ENCODE results near the gene PROX1. TPM values are rescaled to one million over a fixed set of nuclear protein-coding genes. Genes with fewer than 3 reads are reported as not detected.

Gene PROX1
- total RNA-seq, 2 donors from 2014 or later = 59.5 to 77.9 TPM

DNA sequence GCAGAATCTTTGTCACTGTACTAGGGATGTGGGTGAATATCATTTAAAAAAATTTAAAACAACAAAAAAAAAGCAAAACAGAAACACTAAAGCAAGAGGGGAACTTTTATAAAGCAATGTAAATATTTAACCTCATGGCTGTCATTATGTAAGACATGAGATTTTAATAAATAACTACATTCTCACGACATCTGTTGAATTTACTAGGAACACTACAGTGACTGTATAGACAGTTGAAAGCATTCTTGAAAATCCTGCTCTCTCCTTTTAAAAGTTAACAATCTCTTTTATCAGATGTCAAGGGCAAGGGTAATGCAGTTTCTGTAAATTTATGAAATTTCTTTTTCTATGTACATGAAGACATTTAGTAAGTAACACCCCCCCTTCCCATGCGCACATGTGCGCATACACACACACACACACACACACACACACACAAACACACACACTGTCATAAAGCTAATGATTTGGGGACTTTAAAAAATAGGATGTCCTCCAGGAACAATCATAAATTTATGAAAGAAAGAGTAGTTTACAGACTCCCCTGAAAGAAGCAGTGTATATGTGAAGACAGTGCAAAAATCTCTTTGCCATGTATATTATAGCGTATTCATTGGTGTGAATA is 51.7 kb downstream of the PROX1 start:
- intact Hi-C loops (cut with DNase I) = no loop called here
- DNase-seq (no peak), ATAC-seq (no peak)

DNA sequence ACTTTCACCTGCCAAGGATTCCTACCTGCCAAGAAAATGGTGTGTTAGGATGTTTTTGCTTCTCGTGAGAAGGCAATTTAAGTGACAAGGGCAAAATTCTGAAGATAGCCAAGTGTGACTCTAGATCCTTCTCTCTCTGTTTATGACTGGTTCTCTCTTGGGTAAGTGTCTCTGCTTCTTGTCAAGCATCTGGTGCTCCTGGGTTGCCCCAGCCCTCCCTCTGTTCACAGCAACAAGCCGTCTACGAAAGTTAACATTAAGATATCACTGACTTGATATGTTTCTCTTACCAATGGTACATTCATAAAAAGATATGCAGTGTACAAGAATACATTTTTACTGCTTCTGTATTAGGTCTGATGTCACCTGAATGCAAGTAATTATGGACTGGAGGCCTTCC is 55.4 kb downstream of the PROX1 start:
- no peak for ATAC-seq
- DNase-seq = no peak
- intact Hi-C loops (cut with DNase I) = no loop called here

DNA sequence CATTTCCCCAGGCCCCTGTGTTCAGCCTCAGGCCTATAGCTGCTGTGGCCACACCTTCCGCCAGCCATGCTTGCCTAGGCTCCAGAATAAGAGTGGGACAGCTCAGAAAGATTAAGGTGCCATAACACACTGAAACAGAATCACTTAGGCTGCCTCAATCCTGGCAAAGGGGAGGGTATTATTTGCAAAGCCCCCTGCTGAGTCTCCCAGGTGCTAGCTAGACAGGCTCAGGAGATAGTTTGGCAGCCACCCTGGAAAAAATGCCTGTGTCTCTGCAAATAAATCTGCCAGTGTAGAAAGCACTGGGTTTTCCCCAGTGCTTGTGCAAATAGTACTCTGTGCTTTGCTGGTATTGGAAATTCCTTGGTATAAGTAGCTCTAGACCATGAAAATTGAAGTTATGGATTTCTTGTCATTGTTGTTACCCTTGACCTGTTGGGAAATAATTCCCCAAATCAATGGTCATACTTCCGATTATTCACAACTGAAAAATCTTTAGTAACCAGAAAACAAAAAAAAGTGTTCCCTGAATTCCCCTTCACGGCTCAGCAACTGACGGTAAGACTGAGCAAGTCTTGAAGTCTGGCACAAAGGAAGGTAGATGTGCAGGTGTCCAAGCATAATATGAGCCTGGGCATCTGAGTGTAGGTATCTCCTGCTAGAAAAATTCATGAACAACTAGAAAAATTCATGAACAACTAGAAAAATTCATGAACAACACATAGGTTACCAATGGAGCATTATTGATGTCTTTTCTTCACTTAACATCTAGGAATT is 56.9 kb downstream of the PROX1 start:
- ATAC-seq = no peak

DNA sequence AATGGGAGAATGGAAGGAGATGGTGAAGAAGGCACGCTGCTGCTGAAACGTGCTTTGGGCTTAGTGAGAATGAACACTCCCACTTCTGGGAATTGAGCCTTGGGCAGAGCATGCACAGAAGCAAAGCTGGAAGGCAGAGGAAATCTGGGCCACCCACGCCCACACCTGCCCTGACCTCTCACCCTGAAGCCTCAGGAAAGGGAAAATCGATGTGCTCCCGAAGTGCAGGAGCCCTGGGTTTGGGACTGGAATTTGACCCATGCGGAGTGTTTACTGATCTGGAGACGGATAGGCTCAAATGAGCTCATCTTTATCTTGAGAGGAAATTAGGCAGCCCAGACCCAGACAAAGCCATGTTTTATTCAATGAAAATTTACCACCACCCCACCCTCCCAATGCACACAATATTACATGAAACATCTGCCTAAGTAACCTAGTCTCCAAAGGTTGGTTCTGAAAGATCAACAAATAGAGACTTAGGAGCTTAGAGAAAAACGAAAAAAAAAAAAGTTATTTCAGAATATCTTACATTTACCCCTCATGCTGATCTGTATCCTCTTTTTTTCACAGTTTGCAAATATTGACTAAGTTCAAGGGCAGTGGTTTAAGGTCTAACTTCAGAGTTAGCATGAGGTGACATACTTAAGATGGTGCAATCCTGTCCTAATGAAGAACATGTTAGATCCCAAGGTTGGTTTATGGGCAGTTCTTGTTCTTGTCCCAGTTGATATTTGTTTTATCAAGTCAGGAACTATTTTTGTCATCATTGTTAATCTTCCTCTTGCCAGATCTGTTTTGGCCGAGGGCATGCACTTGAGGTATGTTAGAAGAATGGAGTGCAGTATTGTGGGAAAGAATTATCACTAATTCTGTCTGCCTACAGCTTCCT is 63.0 kb downstream of the PROX1 start:
- ATAC-seq = peak; percentile 30 to 50
- intact Hi-C loops (cut with DNase I) = no loop called here
- no peak for DNase-seq

More for the DNA sequence above, 56.9 kb downstream of the PROX1 start:
- intact Hi-C loops (cut with DNase I) = no loop called here
- DNase-seq = no peak

DNA sequence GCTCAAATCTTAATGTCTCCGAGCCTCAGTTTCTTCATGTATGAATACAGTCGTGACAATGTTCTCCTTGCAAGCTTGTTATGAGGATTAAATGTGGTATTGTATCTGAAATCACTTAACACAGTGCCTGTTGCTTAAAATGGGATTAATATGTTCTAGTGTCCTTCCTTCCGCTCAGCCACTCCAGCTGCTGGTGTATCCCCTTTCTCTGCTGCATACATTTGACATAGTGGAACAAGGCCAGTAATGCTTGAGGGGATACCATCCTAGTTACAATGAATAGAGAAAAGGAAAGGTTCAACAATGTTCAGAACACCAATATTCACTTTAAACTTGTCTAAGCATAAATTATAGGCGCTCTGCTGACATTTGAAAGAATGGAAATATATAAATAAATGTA is 64.0 kb downstream of the PROX1 start:
- intact Hi-C loops (cut with DNase I) = no loop called here
- DNase-seq (no peak), ATAC-seq (no peak)

DNA sequence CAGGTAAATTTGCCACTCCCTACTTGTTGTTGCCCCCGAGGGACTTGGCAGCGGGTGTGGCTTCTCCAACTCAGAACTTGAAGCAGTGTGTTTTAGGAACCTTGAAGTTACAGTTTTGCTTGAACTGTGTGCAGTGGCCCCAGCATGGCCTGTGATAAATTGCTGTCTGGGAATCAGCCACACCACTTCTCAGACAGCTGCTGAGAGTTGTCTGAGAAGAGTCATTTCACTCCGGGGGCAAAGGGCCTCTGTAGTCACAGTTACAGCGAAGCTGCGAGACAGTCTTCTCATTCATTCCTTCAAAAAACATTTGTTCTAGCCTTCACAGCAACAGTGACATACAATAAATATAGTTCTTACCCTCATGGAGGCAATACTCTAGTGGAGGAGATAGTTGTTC is 70.3 kb downstream of the PROX1 start:
- ATAC-seq (peak in 1 of 2 donors; percentile 36), DNase-seq (no peak)
- intact Hi-C loops (cut with DNase I) = no loop called here

DNA sequence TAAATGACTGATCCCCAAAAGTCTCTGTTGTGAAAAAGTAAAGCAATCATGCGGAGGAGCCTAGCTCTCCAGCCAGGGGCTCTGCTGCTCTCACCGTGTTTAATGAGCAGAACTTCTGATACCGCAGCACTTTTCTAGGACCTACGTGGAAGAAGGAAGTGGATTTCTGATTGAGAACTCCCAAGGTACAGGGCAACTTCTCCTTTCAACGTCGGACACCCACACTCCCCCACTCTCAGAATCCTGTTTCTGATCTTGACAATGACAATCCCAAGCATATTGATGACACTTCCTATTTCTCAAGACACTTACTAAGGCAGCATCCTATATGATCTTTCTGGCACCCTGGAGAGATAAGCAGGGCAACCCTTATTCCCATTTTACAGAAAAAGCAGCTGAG is 78.4 kb downstream of the PROX1 start:
- ATAC-seq = no peak
- intact Hi-C loops (cut with DNase I) = no loop called here
- DNase-seq = no peak

DNA sequence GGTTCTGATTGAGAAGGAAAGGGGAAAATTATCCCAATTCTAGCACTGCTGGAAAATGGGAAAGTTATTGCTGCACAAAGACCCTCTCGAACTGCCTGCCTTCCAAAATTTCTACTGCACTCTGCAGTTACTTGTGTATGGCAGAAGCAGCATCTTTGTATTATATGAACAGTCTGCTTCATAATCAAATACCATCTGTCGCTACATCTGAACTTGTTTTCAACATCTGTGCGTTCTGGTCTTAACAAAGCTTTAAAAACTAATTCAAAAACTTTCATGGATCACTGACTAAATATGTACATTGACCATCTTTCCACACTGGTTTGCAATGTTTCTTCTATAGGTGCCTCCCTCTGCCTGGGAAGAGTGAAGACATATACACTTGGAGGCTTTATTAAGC is 79.2 kb downstream of the PROX1 start:
- DNase-seq = no peak
- intact Hi-C loops (cut with DNase I) = no loop called here
- no peak for ATAC-seq

DNA sequence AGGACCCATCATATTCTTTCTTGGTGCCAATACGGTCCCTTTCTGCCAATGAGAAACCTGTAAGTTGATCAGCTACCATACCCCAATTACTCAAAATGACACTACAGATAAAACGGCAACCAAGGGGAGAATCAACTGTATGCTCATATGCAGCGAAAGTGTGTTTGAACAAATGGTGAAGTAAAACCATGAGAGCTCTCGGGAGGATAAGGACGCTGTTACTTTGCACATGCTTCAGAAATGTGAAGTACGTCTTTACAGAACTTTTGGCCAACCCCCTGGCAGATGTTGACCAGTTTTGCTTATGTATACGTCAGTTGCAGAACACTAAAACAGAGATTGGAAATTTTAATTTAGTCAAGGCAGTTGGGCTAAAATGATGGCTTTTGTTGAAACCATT is 79.6 kb downstream of the PROX1 start:
- intact Hi-C loops (cut with DNase I) = no loop called here
- ATAC-seq (no peak), DNase-seq (no peak)

DNA sequence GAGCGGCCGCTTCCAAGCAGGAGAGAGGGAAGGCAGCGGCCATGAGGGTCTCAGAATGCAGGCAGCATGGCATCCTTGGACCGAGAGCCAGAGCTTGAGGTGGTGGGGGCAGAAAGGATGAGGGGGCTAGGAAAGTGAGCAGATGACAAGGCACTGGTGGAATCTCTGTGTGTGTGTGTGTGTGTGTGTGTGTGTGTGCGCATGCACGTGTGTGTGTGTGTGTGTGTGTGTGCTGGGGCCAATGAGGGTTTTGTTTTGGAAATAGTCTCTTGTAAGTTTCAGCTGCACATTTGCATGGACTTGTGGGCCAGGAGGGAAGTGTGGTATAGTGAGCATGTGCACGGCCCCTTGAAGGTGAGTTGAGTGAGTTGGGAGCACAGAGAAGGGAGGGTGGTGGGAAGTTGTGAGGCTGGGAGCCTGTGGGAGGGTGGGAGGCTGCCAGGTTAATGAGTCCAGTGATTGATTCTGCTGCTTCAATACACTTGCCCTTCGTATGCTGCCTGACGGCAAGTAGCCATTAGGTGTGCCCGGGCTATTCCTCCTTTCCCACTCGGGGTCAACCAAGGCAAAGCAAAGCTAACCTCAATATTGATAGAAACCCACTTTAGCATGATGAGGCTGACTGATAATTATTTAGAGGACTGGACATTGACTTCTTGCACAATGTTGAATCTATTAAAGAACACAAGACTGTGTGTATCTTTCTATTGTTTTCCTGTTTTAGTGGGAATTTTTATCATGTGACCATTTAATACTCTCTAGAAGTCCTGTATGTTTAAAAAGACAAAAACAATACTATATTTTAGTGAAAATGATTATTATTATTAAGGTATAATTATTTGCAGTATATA is 80.3 kb downstream of the PROX1 start:
- no peak for DNase-seq
- ATAC-seq = no peak
- intact Hi-C loops (cut with DNase I) = no loop called here

DNA sequence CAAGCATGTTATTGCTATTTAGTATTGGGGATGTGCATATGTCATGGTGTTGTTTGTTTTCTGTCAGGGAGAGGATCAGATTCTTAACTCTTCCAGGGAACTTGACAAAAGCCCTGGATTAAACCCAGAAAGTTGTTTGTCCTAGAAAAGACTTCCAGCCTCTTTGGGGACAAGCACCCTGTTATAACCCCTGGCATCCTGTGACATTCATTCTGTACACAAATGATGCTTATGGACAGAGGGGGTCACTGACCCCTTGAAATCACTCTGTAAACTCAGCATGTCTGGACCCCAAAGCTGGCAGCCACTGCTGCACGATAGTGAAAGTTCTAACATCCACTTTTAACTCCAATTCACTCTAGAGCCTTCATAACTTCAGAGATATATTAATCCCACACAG is 81.2 kb downstream of the PROX1 start:
- no peak for DNase-seq
- intact Hi-C loops (cut with DNase I) = no loop called here
- ATAC-seq = no peak

DNA sequence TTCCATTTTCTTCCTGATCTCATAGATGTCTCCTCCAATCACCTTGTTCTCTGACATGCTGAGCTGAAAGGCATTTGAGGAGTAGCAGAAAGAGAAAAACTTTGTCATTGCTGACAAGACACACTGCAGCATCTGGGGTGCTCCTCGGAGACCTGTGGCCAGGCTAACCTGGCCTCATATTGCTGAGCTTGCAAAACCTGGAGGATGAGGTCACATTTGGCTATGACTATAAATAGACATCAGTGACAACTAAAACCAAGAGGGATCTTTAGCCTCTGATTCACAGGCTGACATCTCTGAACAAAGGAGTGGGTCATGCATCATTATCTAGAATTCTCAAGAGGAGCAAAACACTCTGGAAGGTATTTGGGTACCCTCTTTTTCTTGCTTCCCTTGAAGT is 83.7 kb downstream of the PROX1 start:
- ATAC-seq = peak in 1 of 2 donors; percentile 24
- intact Hi-C loops (cut with DNase I) = no loop called here
- no peak for DNase-seq

DNA sequence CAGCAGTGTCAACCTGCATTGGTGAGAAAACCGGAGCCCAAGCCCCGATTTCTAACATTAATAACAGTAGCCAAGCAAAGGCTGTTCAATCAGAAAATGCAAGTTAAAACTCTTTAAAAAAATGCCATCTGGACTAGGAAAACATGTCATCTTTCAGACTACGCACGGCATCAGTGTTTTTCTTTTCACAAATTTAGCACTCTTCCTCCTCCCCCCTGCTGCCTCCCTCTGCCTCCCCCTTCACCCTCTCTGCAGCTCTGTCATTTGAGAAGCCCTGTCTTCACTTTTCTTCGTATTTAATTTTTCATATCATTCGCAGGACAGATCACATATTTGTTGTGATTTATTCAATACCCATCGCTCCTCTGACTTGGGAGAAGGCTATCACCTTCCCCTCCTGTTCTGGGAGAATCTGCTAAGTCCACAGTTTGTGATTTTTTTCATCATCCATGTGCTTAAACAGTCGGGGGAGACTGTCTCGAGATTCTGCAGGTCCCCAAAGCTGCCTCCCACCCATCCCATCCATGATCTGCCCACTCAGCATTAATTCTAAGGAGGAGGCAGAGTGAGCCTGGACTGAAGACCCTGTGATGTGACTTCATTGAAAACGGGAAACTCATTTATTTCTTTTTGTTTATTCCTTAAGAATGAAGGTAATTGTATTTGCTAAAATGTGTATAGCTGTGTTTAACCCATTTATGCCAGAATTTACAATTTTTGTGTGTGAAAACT is 84.8 kb downstream of the PROX1 start:
- intact Hi-C loops (cut with DNase I) = no loop called here
- DNase-seq (no peak), ATAC-seq (no peak)

DNA sequence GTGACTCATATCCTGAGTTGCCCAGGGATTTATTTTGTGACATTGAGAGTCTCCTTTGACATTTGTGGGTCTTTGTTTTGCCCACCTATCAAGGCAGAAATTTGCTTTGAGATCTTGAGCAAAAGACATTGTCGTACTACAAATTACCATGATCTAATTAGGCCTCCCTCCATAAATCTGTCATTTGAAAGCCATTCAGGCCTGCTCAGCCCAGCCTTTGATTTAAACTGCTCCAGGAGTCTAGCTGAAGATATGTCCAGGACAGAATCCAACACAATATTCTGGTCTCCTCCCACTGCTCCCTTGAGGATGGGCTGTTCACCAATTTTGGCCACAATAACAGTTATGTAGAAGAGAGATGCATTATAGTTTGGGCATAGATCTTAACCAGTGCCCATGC is 86.7 kb downstream of the PROX1 start:
- ATAC-seq = no peak
- intact Hi-C loops (cut with DNase I) = no loop called here

DNA sequence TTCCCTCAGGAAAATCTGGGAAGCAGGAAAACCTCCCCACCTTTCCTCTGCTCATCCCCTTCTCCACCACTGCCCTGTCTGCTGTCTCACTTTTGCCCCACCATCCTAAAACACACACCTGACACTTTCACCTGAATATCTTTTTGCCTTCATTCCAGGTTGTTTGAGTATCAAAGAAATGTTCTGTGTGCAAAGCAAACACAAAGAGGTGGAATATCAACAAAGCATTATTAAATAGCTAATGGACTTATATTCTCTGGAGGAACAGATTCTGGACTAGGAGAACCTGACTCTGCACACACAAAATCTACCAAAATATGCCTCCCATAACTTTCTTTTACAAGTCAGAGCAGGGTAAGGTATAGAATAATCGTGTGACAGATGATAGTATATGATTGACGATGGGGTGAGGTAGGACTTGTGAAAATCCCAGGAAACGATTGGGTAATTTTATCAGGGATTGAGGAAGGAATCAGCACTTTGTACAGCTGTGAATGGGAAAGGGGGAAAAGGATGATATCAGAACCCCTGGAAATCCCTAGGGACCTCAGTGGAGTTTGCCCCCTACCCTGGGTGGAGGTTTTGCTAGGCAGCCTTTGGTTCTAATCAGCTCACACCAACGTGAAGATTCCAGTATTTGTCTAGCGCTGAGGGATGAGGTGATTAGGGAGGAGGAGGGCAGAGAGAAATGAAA is 87.7 kb downstream of the PROX1 start:
- no peak for DNase-seq
- intact Hi-C loops (cut with DNase I) = no loop called here
- no peak for ATAC-seq

More for the DNA sequence above, 86.7 kb downstream of the PROX1 start:
- no peak for DNase-seq

DNA sequence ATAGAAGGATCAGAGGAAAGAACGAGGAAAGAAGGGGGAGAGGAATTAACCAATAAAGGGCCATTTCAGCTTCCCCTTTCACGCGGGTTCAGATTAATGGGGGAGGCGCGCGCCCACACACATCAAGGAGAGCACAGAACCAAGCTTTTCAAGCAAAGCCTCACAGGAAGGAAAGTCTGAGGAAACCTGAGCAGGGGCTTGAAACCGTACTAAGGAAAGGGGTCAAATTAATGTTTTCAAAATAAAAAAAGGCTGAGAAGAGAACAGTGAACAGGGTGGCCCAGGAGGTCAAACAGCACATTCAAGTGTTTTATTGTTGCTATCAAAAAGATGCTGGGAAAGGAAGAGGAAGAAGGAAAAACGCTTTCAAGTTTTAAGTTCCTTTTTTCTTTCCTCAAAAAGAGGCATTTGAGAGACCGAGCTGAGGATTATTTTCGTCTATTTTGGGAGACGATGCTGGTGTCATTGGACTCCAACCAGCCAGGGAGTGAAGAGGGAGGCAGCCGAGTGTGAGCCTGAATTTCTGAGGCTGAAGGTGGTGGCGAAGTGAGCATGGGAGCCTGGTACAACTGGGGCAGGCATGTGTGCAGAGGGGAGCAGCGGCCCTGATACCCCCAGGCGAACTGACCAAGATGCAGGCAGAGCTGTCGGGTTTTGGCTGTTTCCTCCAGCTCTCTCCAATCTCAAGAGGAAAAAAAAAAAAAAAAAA is 88.4 kb downstream of the PROX1 start:
- intact Hi-C loops (cut with DNase I) = no loop called here
- DNase-seq = no peak
- ATAC-seq = no peak

DNA sequence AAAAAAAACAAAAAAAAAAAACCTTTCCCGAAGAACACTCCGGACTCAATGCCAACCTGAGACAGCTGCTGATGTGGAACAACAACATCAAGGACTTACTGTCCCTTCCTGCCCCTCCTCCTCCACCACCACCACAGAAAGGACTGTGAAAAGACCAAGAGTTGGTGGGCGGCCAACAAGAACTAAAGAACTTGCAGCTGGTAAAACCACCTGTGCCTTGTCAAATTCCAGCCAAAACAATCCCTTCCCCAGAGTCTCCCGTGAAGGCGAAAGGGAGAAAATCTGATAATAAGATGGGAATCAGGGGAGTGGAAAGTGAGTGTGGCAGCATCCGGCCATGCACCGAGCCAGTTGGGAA is 88.9 kb downstream of the PROX1 start:
- no peak for ATAC-seq
- intact Hi-C loops (cut with DNase I) = no loop called here

DNA sequence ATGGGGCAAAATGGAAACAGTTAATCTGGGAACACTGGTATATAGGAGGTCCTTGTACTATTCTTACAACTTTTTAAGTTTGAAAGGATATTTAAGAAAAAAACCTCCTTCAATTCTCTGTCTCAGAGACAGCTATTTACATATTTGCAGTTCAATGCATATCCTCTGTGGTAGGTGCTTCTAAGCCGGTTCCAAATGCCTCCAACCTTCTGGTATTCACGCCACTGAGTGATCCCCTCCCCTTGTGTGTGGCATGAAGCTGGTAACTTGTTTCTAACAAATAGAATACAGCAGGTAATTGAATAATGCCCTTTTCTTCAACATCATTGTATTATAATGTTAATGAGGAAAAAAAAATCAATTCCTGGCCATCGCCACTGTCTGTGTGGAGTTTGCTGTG is 91.2 kb downstream of the PROX1 start:
- DNase-seq (no peak), ATAC-seq (no peak)
- intact Hi-C loops (cut with DNase I) = no loop called here

More for the DNA sequence above, 88.9 kb downstream of the PROX1 start:
- DNase-seq = no peak
